HG03558 (cell line): ENCODE results near the gene SPSB2.

ENCODE experiments used
- ATAC-seq: cut with Tn5 transposase; IDR thresholded peaks from one replicate; pipeline ENCODE4 v1.9.1; 2021; ENCODE audit warnings: moderate number of reproducible peaks; ENCODE audit not compliant: unreplicated experiment; ENCODE audit errors: extremely low read depth

The SPSB2 gene

GRCh38 chr12:6853626-6854025, 19.5 kb downstream of the SPSB2 start:
- no peak for ATAC-seq

- no peak for ATAC-seq
Observed at GRCh38 chr12:6852651-6853354, 20.3 kb downstream of the SPSB2 start.

DNA sequence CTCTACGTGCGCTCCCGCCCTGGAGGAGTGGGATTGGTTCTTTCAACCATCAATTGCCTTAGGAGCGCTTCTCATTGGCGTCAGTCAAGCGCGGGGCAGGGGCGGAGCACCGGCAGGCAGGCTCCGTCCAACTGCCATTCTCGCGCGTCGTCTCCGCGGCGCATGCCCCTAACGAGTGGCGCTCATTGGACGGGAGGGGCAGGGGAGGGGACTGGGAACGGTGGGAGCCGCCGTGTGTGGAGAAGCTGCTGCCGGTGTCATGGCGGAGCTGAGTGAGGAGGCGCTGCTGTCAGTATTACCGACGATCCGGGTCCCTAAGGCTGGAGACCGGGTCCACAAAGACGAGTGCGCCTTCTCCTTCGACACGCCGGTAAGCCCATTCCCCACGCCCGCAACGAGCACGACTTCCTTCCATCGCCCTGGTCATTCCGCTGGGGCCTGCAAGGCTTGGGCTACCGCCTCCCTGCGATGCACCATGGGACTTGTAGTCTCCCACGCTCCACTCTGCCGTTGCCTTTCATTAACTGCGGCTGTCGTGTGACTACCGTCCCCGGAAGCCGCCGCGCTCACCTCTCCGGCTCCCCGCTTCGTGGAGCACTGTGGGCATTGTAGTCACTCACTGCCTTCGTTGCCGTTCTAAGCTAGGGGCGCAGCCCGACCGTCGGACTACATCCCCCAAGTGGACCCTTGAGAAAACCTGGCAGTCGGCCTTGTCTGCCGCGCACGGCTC, 21.0 kb downstream of the SPSB2 start, which contains the start of gene USP5:
Gene USP5 (plus strand): TSS at position 230 of the 730 bp plus-strand sequence. CDS start 30 bp downstream, at position 260.
- peak; percentile 63 for ATAC-seq

DNA sequence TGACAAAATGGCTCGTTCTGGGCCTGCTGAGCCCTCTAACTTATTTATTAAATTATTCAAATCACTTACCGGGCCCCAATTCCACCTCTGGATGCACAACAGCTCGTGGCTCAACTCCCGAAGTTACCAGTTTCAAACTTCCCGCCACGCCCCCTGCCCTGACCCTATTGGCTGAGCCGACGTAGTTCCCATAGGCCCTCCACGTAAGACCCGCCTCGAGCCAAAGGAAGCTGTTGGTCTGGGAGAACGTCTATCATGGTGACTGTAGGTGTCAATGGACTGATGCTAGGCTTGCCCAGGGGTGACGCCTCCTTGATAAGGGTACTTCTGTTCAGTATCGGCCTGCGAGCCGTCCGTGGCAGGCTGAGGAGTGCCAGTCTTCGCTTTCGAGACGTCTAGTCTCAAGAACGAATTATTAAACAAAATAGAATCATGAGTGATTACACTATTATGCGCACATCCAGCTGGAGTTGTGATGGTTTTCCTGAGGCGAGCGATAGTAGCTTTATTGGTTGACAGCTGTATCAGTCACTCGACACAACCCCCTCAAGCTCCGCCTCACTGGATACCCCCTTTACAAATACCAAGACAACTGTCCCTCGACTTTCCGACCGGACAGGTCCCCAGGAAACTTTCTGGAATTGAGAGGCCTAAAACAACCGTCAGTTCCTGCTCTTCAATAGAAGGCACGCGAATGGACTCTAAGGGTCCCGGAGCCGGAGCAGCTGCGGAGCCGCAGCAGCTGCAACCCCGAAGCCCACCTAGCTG, 21.8 kb downstream of the SPSB2 start, which contains the start of gene CDCA3:
Gene CDCA3 (minus strand): TSS at position 134 of the 768 bp plus-strand sequence. CDS start 334 bp downstream, outside the sequence.
- ATAC-seq = peak; percentile 41

- ATAC-seq = no peak
Observed at GRCh38 chr12:6850796-6851152, 22.3 kb downstream of the SPSB2 start.

- no peak for ATAC-seq
Observed at GRCh38 chr12:6849976-6850560, 23.0 kb downstream of the SPSB2 start.

- no peak for ATAC-seq
Observed at GRCh38 chr12:6849427-6849826, 23.7 kb downstream of the SPSB2 start.

- ATAC-seq = no peak
Observed at GRCh38 chr12:6847676-6848075, 25.4 kb downstream of the SPSB2 start.

- no peak for ATAC-seq
Observed at GRCh38 chr12:6846316-6846869, 26.7 kb downstream of the SPSB2 start.

DNA sequence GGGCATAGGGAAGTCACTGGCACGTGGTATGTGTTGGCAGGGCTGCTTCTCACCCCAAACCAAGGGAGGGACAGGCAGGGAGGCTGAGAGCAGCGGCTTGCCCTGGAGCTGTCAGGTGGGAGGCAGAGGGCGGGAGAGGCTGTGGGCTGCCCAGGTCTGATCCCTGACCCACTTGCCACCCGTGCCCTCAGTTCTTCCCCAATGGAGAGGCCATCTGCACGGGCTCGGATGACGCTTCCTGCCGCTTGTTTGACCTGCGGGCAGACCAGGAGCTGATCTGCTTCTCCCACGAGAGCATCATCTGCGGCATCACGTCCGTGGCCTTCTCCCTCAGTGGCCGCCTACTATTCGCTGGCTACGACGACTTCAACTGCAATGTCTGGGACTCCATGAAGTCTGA, 27.7 kb downstream of the SPSB2 start:
- ATAC-seq = no peak

DNA sequence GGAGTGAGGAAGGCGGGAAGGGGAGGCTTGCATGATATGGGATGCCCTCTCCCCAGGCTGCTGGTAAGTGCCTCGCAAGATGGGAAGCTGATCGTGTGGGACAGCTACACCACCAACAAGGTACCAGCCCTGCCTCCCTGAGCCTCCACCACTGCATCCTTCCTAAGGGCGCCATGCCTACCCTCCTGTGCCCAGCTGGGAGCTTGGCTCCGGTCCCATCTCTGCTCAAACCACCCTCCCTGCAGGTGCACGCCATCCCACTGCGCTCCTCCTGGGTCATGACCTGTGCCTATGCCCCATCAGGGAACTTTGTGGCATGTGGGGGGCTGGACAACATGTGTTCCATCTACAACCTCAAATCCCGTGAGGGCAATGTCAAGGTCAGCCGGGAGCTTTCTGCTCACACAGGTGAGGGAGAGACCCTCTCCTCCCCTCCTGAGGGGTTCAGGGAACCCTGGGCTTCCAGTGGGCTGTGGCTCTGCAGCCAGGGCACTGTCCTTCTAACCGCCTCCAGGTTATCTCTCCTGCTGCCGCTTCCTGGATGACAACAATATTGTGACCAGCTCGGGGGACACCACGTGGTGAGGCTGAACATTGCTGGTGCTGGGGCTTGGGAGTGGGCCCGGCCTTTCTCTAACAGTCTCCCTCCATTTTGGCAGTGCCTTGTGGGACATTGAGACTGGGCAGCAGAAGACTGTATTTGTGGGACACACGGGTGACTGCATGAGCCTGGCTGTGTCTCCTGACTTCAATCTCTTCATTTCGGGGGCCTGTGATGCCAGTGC, 29.8 kb downstream of the SPSB2 start:
- ATAC-seq = no peak

DNA sequence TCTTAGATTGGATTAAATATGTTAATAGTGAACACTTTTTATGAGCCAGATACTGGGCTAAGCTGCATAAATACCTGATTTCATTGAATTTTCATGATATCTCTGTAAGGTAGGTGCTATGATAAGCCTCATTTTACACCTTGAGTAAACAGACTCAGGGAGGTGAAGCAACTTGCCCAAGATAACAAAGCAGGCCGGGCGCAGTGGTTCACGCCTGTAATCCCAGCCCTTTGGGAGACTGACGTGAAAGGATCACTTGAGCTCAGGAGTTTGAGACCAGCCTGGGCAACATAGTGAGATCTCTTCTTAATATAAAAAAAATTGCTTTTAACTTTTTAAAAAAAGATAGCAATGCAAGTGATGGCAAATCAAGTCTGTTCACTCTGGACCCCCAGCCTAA, 31.0 kb downstream of the SPSB2 start:
- ATAC-seq = no peak

- ATAC-seq = no peak
Observed at GRCh38 chr12:6840761-6841515, 32.2 kb downstream of the SPSB2 start, which contains the start of gene GNB3. Gene GNB3, plus strand, starts transcription at chr12:6840925. Its CDS starts 363 bp downstream, at chr12:6841288.

- no peak for ATAC-seq
Observed at GRCh38 chr12:6840330-6840729, 32.8 kb downstream of the SPSB2 start.

DNA sequence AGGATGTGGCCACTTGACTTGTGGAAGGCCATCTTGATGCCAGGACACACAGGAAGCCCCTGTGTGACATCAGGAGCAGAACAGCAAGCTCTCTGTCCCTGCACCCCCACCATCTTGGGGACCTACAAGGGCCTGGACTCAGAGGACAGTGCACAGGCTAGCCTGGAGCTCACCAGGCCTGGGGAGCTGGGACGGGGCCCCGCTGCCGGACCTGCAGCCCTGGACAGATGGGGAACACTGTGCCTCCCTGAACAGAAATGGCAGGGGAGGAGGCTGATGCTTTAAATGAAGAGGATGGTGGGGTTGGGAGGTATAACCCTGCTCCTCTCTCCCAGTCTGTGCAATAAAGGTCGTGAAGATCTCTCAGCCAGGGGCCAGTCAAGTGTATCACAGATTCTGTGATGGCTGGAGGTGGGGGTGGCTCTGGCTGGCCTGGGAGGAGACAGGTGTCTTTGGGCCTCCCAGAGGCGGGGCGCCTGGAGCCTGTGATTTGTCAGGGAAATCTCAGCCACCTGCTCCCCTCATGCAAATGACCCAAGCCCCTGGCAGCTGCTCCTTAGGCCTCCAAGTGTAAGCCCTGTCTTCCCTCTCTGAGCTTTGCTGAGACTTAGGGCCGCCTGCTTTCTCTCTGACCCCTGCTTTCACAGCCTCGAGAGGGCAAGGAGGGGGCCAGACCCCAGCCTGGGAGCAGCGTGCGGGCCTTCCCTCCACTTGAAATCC, 33.5 kb downstream of the SPSB2 start:
- ATAC-seq = no peak

GRCh38 chr12:6838854-6839253, 34.2 kb downstream of the SPSB2 start:
- no peak for ATAC-seq

DNA sequence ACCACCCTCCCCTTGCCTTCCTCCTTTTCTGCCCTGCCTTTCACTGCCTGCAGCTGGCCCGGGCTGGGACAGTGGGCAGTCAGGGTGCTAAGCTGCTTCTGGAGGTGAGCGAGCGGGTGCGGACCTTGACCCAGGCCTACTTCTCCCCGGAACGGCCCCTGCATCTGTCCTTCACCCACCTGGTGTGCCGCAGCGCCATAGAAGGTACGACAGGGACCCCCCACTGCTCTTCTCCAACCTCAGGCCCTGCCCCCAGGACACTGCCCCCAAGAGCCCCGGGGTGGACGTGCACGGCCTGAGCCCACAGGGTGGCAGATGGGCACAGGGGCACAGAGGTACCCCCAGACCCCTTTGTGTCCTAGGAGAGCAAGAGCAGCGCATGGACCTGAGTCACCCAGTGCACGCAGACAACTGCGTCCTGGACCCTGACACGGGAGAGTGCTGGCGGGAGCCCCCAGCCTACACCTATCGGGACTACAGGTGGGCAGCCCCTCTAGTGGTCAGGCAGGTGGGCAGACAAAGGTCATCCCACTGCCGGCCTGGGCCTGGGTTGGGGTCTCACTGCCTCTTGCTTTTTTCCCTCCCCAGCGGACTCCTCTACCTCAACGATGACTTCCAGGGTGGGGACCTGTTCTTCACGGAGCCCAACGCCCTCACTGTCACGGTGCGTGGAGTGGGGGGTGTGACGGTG, 35.6 kb downstream of the SPSB2 start:
- no peak for ATAC-seq
